GM21515 (cell line): ENCODE measurements around the gene KRT31.
"Not testable (repeated sequence)": the region's sequence is repeated elsewhere in the genome, so short reads cannot be mapped to it uniquely, and the experiment has no call there.

Experiments used
- ATAC-seq: cut with Tn5 transposase; IDR thresholded peaks from one replicate; pipeline ENCODE4 v1.9.1; 2021; ENCODE audit not compliant: unreplicated experiment

Gene KRT31

GRCh38 chr17:41347869-41348760, 49.3 kb downstream of the KRT31 start:
- no peak for ATAC-seq

- ATAC-seq = not testable (repeated sequence)
Measured at GRCh38 chr17:41346421-41346820, 51.0 kb downstream of the KRT31 start.

GRCh38 chr17:41345992-41346391, 51.4 kb downstream of the KRT31 start:
- ATAC-seq = no peak
